ENCODE data around the gene ARHGAP30.
A peak's percentile ranks its signal among the peaks of the same experiment; 100 is the strongest.
"Not testable (repeated sequence)": the region's sequence is repeated elsewhere in the genome, so short reads cannot be mapped to it uniquely, and the experiment has no call there.

ARHGAP30 gene, protein sequence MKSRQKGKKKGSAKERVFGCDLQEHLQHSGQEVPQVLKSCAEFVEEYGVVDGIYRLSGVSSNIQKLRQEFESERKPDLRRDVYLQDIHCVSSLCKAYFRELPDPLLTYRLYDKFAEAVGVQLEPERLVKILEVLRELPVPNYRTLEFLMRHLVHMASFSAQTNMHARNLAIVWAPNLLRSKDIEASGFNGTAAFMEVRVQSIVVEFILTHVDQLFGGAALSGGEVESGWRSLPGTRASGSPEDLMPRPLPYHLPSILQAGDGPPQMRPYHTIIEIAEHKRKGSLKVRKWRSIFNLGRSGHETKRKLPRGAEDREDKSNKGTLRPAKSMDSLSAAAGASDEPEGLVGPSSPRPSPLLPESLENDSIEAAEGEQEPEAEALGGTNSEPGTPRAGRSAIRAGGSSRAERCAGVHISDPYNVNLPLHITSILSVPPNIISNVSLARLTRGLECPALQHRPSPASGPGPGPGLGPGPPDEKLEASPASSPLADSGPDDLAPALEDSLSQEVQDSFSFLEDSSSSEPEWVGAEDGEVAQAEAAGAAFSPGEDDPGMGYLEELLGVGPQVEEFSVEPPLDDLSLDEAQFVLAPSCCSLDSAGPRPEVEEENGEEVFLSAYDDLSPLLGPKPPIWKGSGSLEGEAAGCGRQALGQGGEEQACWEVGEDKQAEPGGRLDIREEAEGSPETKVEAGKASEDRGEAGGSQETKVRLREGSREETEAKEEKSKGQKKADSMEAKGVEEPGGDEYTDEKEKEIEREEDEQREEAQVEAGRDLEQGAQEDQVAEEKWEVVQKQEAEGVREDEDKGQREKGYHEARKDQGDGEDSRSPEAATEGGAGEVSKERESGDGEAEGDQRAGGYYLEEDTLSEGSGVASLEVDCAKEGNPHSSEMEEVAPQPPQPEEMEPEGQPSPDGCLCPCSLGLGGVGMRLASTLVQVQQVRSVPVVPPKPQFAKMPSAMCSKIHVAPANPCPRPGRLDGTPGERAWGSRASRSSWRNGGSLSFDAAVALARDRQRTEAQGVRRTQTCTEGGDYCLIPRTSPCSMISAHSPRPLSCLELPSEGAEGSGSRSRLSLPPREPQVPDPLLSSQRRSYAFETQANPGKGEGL

GRCh38 chr1:161069731-161070270 lies at the start of gene ARHGAP30:
Gene ARHGAP30, minus strand, starts transcription at chr1:161069891. Its CDS starts 267 bp downstream, at chr1:161069624.
- DNase-seq, result no peak

- DNase-seq, result peak; percentile 37
Measured at GRCh38 chr1:161117759-161118581, 48.3 kb upstream of the ARHGAP30 start, which contains the start of the genes NIT1 and PFDN2. Gene NIT1, plus strand, starts transcription at chr1:161118105. Its CDS starts 72 bp downstream, at chr1:161118177. Gene PFDN2, minus strand, starts transcription at chr1:161118037. Its CDS starts 11 bp downstream, at chr1:161118026.

DNA sequence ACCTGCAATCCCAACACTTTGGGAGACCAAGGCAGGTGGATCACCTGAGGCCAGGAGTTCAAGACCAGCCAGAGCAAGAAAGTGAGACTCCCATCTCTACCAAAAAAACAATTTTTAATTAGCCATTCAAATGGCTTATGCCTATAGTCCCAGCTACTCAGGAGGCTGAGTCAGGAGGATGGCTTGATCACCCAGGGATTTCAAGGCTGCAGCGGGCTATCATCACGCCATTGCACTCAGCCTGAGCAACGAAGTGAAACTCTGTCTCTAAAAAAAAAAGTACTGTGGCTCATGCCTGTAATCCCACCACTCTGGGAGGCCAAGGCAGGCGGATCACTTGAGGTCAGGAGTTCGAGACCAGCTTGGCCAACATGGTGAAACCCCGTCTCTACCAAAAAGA lies 46.3 kb upstream of the ARHGAP30 start:
- not testable (repeated sequence) for DNase-seq

GRCh38 chr1:161115132-161115711 lies 45.5 kb upstream of the ARHGAP30 start:
- no peak for DNase-seq

DNA sequence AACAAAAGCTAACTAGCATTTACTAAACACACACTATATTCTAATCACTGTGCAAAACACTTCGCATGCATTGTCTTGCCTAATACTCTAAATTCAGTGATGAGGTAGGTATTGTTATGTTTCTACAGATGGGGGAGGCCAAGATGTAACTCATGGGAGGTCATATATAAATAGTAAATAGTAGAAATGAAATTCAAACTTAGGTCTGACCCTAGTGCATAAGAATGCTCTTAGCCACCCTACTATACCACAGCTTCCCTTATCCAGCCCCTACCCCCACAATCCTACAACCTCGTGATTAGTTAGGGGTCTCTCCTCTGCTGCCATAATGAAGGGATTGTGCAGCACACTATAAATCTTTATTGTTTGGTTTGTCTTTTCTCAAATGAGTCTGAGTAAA lies 44.9 kb upstream of the ARHGAP30 start:
- DNase-seq, result no peak

DNA sequence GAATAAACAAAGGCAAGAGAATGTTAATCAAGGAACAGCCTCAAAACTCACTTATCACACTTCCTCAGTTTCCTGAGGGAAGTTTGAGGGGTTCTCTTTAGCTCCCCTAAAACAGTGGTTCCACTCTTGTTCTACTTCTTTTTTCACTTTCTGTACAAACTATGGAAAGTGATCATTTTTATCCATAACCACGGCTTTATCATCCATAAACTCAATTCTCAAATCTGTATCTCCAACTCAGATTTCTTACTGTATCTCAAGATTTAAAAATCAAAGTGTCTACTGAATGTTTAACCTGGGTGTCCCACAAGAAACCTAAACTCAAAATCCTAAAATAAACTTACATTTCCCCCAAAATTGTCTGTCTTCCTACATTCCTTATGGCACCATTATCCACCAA lies 44.2 kb upstream of the ARHGAP30 start:
- DNase-seq, result no peak

GRCh38 chr1:161111527-161111926 lies 41.8 kb upstream of the ARHGAP30 start:
- DNase-seq, result no peak

DNA sequence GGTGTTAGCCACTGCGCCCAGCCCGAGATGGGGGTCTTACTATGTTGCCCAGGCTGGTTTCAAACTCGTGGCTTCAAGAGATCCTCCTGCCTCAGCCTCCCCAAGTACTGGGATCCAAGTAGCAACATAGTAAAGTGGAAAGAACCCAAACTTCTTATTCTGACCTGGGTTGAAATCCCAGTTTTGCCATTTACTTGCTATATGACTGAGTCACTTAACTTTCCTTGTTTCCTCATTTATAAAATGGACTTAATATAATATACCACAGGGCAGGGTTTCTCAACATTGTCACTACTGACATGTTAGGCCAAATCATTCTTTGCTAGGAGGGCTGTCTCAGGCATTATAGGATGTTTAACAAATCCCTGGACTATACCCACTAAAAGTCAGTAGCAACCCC lies 41.4 kb upstream of the ARHGAP30 start:
- no peak for DNase-seq

DNA sequence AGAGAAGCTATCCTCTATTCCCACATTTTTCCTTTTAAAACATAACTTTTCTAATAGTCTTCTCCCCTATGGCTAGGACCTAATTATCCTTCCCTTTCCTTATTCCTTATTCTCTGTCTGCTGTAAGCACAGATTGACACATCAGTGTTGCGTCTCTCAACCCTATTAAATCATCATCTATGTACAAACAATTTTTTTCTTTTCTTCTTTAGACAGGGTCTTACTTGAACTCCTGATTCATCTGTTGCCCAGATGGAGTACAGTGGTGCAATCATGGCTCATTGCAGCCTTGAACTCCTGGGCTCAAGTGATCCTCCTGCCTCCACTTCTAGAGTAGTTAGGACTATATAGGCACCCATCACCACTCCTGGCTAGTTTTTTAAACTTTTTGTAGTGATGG lies 36.7 kb upstream of the ARHGAP30 start:
- no peak for DNase-seq

DNA sequence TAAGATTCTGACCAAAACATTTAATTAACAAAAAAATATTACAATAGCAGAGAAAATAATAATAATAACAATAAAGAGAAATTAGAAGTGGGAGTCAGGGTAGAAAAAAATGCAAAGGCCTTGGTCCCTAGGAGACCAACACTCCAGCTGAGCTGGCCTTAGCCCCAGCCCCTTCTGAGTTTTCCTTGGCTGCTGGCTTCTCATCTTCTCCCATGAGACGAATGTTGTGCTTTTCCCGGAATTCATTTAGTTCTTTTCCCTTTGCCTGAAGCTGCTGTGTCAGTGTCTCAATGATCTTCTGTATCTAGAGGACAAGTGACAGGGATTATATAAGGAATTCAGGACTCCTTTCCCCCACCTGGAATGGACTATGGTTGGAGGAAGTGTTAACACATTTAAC lies 30.9 kb upstream of the ARHGAP30 start:
- no peak for DNase-seq

GRCh38 chr1:161099090-161099802 lies 29.6 kb upstream of the ARHGAP30 start:
- no peak for DNase-seq

- peak; percentile 67 for DNase-seq
Measured at GRCh38 chr1:161098210-161099068, 28.7 kb upstream of the ARHGAP30 start, which contains the start of gene KLHDC9. Gene KLHDC9, plus strand, starts transcription at chr1:161098361. Its CDS starts 175 bp downstream, at chr1:161098536.

DNA sequence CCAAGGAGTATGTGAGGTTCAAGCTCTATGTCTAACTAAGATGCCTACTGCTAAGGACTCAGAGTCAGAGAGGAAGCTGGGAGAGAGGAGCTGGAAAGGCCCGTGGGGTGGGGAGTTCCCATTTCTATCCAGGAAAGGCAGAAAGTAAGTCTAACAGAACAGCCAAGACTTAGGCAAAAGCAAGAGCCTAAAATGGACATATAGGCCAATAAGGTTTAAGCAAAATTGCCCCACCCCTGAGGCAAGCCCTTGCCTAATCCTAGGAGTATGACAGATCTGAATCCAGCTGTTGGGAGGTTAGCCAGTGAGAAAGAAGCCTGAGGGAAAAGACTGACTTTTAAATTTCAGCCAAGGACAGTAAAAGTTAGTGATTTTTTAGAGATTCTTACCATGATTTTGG lies 26.8 kb upstream of the ARHGAP30 start:
- DNase-seq, result no peak

DNA sequence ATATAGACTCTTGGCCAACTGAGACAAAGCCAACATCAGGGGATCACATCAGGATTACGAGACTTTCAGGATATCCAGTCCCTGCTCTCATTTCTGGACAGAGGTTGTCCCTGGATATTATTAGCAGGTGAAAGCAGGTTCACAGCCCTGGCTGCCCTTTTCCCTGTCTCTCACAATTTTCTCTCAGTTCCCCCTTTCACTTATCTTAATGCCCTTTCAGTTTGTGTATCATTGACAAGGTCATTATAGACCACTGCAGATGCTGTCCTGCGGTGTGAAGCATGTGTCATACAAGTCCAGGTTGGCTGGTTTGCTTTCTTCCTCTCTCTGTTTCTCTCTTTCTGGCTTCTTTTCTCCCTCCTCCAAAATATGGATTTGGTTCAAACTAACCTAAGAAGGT lies 26.3 kb upstream of the ARHGAP30 start:
- no peak for DNase-seq

DNA sequence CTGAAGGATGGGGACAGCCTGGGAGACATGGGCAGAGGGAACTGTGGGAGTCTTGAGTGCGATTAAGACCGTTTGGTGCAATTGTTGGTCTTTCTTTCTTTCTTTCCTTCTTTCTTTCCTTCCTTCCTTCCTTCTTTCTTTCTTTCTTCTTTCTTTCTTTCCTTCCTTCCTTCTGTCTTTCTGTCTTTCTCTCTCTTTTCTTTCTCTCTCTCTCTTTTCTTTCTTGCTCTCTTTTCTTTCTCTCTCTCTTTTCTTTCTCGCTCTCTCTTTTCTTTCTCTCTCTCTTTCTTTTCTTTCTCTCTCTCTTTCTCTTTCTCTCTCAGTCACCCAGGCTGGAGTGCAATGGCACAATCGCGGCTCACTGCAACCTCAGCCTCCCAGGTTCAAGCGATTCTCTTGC lies 25.5 kb upstream of the ARHGAP30 start:
- DNase-seq, result no peak

- no peak for DNase-seq
Measured at GRCh38 chr1:161094481-161094880, 24.8 kb upstream of the ARHGAP30 start.

DNA sequence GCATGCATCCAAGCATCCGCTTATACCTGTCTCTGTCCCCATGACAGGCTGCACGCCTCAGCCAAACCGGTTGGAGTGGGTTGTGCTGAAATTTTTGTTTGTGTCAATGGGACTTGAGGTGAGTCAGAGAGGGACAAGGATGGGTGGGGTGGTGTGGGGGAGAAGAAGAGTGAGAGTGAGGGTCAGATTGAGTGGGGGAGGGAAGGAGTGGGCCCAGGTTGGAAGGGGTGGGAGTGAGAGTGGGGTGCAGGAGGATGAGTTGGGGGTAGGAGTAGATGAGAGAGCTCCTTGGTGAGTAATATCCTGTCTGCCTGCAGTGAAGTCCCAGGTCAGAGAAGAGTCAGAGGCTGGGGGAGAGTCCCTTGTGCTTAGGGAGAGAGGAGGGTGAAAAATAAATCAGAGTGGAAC lies 22.9 kb upstream of the ARHGAP30 start:
- no peak for DNase-seq

- DNase-seq, result no peak
Measured at GRCh38 chr1:161091796-161092507, 22.3 kb upstream of the ARHGAP30 start.

DNA sequence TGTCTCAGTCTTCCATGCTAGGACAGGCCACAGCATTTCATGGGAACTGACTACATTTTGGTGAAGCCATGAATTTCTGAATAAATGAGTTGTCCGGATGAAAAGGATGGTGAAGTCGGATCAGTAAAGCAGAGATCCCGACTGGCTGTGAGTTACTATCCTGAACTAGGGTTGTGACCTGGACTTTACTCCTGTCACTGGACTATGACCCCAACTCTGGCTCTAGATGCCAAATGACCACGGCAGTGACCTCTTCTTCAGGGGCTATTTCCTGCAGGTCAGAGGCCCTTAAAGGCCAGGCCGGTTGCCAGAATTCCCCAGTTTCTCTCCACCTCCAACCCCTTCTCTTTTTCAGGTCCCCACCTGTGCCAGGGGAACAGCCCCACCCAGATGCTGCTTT lies 21.4 kb upstream of the ARHGAP30 start:
- DNase-seq, result no peak
